Stimulated activated naive CD4-positive, alpha-beta T cell (primary cell): ENCODE measurements around the gene CLECL1.
"Not testable (repeated sequence)": the region's sequence is repeated elsewhere in the genome, so short reads cannot be mapped to it uniquely, and the experiment has no call there.

ENCODE experiments used
- DNase-seq, 6 experiments: peaks; one replicate each; lab custom pipeline; 2025; lab: John Stamatoyannopoulos, UW

Gene CLECL1

GRCh38 chr12:9694241-9694640, 38.7 kb downstream of the CLECL1 start:
- DNase-seq, result no peak

GRCh38 chr12:9692909-9693308, 40.0 kb downstream of the CLECL1 start:
- DNase-seq, result no peak

GRCh38 chr12:9687228-9687627, 45.7 kb downstream of the CLECL1 start:
- DNase-seq, result no peak

- no peak for DNase-seq
Observed at GRCh38 chr12:9685915-9686314, 47.0 kb downstream of the CLECL1 start.

GRCh38 chr12:9685366-9685765, 47.5 kb downstream of the CLECL1 start:
- not testable (repeated sequence) for DNase-seq

GRCh38 chr12:9682949-9683348, 49.9 kb downstream of the CLECL1 start:
- not testable (repeated sequence) for DNase-seq

- not testable (repeated sequence) for DNase-seq
Observed at GRCh38 chr12:9682508-9682907, 50.4 kb downstream of the CLECL1 start.

GRCh38 chr12:9674226-9674590, 58.7 kb downstream of the CLECL1 start:
- peak in 4 of 6 experiments; percentile 40 to 64 (median 44) for DNase-seq

GRCh38 chr12:9673404-9674225, 59.3 kb downstream of the CLECL1 start:
- peak; percentile 30 to 57 (median 52) for DNase-seq
